SH-SY5Y (cell line): ENCODE measurements around the gene TBC1D19.

Source experiments
- GATA2 ChIP-seq: IDR thresholded peaks from 2 replicates; pipeline ENCODE4 v1.6.1; 2011; ENCODE audit warnings: mild to moderate bottlenecking, low read depth, low read length
- GATA3 ChIP-seq: IDR thresholded peaks from 2 replicates; pipeline ENCODE4 v1.6.1; 2011; ENCODE audit warnings: low read depth, mild to moderate bottlenecking, low read length, moderate library complexity

DNA sequence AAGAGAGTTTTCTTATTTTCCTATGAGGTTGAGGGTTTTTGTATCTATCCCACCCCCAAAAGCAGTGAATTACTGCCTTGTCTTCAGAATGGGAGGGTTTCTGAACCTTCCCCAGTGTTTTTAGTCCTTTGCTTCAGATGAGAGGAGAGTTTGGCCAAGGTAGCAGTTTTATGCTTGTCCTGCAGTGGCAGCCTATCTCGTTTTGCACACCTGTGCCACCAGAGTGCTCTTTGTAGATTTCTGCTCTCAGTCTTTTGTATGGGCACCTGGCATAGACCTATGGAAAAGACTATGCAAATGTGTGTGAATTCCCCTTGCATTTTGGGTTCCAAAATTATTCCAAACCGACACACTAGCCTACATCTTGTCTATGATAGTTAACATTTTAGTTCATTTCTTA, 5.8 kb downstream of the TBC1D19 start:
- TF ChIP-seq GATA2 (no peak), GATA3 (no peak)
